ENCODE results near the gene MALT1. TPM values are rescaled to one million over a fixed set of nuclear protein-coding genes. Genes with fewer than 3 reads are reported as not detected.

The MALT1 gene
- total RNA-seq, 1 experiment from 2014 or later, result 22.6 TPM

GRCh38 chr18:58753976-58754375, 82.7 kb downstream of the MALT1 start:
- intact Hi-C loops (cut with micrococcal nuclease; ENCODE audit: unreplicated experiment), result no loop called here
- H3K27ac Mint-ChIP-seq (ENCODE audit: unreplicated experiment), result no peak overlapping the region
- no peaks in the 10 kb centered on the region for H3K4me1 Mint-ChIP-seq (ENCODE audit: low read depth, unreplicated experiment)
- no peak for DNase-seq
- H3K27me3 ChIP-seq (replicated peaks; ENCODE audit: control insufficient read depth, insufficient read depth, low read length), result no peaks in the 10 kb centered on the region
- H3K27me3 Mint-ChIP-seq (ENCODE audit: insufficient read depth, unreplicated experiment), result no peaks in the 10 kb centered on the region
- H3K4me1 ChIP-seq, result no peaks in the 10 kb centered on the region
- TF ChIP-seq CTCF (IDR thresholded peaks at IDR 0.05; ENCODE audit: insufficient read depth in 1 of 2, low read depth in 1 of 2, low read length in 1 of 2, severe bottlenecking in 1 of 2, unreplicated experiment in 1 of 2), result no peak
- no peaks in the 10 kb centered on the region for H3K36me3 ChIP-seq (ENCODE audit: control insufficient read depth, insufficient read depth, low read length)
- H3K9me3 ChIP-seq, result no peaks in the 10 kb centered on the region
- H3K4me3 Mint-ChIP-seq (ENCODE audit: unreplicated experiment), result no peak overlapping the region
- no peaks in the 10 kb centered on the region for H3K9me3 Mint-ChIP-seq (ENCODE audit: unreplicated experiment)
- POLR2A ChIA-PET, result no interaction called here
- H3K4me3 ChIP-seq (ENCODE audit: low read depth, low read length), result no peak overlapping the region
- no TSS peak for BruUV-seq (replicated peaks)
- peaks cover 5% of the 10 kb centered on the region for H3K36me3 Mint-ChIP-seq (ENCODE audit: insufficient read depth, unreplicated experiment)
- CTCF ChIA-PET, result no interaction called here

GRCh38 chr18:58754544-58755068, 83.3 kb downstream of the MALT1 start:
- no peak for TF ChIP-seq CTCF (IDR thresholded peaks at IDR 0.05; ENCODE audit: insufficient read depth in 1 of 2, low read depth in 1 of 2, low read length in 1 of 2, severe bottlenecking in 1 of 2, unreplicated experiment in 1 of 2)
- no TSS peak for BruUV-seq (replicated peaks)
- no peaks in the 10 kb centered on the region for H3K9me3 Mint-ChIP-seq (ENCODE audit: unreplicated experiment)

GRCh38 chr18:58755304-58756010, 84.2 kb downstream of the MALT1 start:
- Histone ChIP-seq H3K36me3 (ENCODE audit: control insufficient read depth, insufficient read depth, low read length) (no peaks in the 10 kb centered on the region), H3K9me3 (no peaks in the 10 kb centered on the region), H3K4me1 (no peaks in the 10 kb centered on the region), H3K27me3 (replicated peaks; ENCODE audit: control insufficient read depth, insufficient read depth, low read length) (no peaks in the 10 kb centered on the region), H3K4me3 (ENCODE audit: low read depth, low read length) (no peak overlapping the region)
- Mint-ChIP-seq H3K36me3 (ENCODE audit: insufficient read depth, unreplicated experiment) (peaks cover 4% of the 10 kb centered on the region), H3K9me3 (ENCODE audit: unreplicated experiment) (no peaks in the 10 kb centered on the region), H3K4me3 (ENCODE audit: unreplicated experiment) (no peak overlapping the region), H3K27me3 (ENCODE audit: insufficient read depth, unreplicated experiment) (no peaks in the 10 kb centered on the region), H3K27ac (ENCODE audit: unreplicated experiment) (no peak overlapping the region), H3K4me1 (ENCODE audit: low read depth, unreplicated experiment) (no peaks in the 10 kb centered on the region)
- BruUV-seq (replicated peaks), result no TSS peak
- POLR2A ChIA-PET, result no interaction called here
- CTCF ChIA-PET, result interaction anchor here (1.3 to 1.7 kb wide), 2 partner anchors 8 to 13 kb away, joined by 3 read pairs; no protein-coding TSS in a partner anchor
- intact Hi-C loops (cut with micrococcal nuclease; ENCODE audit: unreplicated experiment), result no loop called here
- DNase-seq, result no peak
- TF ChIP-seq CTCF (IDR thresholded peaks at IDR 0.05; ENCODE audit: insufficient read depth in 1 of 2, low read depth in 1 of 2, low read length in 1 of 2, severe bottlenecking in 1 of 2, unreplicated experiment in 1 of 2), result no peak

More at GRCh38 chr18:58754544-58755068, 83.3 kb downstream of the MALT1 start:
- Mint-ChIP-seq H3K27me3 (ENCODE audit: insufficient read depth, unreplicated experiment) (no peaks in the 10 kb centered on the region), H3K36me3 (ENCODE audit: insufficient read depth, unreplicated experiment) (peaks cover 4% of the 10 kb centered on the region), H3K4me3 (ENCODE audit: unreplicated experiment) (no peak overlapping the region), H3K27ac (ENCODE audit: unreplicated experiment) (no peak overlapping the region), H3K4me1 (ENCODE audit: low read depth, unreplicated experiment) (no peaks in the 10 kb centered on the region)
- DNase-seq, result no peak
- Histone ChIP-seq H3K4me3 (ENCODE audit: low read depth, low read length) (no peak overlapping the region), H3K27me3 (replicated peaks; ENCODE audit: control insufficient read depth, insufficient read depth, low read length) (no peaks in the 10 kb centered on the region), H3K9me3 (no peaks in the 10 kb centered on the region), H3K4me1 (no peaks in the 10 kb centered on the region), H3K36me3 (ENCODE audit: control insufficient read depth, insufficient read depth, low read length) (no peaks in the 10 kb centered on the region)
- ChIA-PET CTCF (interaction anchor here (1.7 kb wide), 1 partner anchor 9 kb away, joined by 3 read pairs; no protein-coding TSS in a partner anchor), POLR2A (no interaction called here)
- intact Hi-C loops (cut with micrococcal nuclease; ENCODE audit: unreplicated experiment), result no loop called here

All from Caco-2 (cell line).